WERI-Rb-1 (cell line): ENCODE results near the gene SLC22A4.

Experiments
- DNase-seq: peaks from one replicate; pipeline ENCODE4 v3.0.0-alpha.2; 2020
- H3K27ac ChIP-seq: fragments of 250-450 bp; sonication (Bioruptor Pico); 2 replicates; pipeline ENCODE4 v1.5.1; 2020; ENCODE audit warnings: mild to moderate bottlenecking, moderate library complexity
- H3K27me3 ChIP-seq: fragments of 250-450 bp; sonication (Bioruptor Pico); 2 replicates; pipeline ENCODE4 v1.5.1; 2021; ENCODE audit warnings: mild to moderate bottlenecking, low read depth, moderate library complexity; ENCODE audit not compliant: insufficient read depth, severe bottlenecking
- H3K36me3 ChIP-seq: fragments of 250-450 bp; sonication (Bioruptor Pico); 2 replicates; pipeline ENCODE4 v1.5.1; 2020; ENCODE audit warnings: mild to moderate bottlenecking, moderate library complexity
- H3K4me3 ChIP-seq: 2 replicates; pipeline ENCODE4 v1.5.1; 2011; ENCODE audit warnings: low read depth, mild to moderate bottlenecking, control low read depth, low read length
- H3K9me3 ChIP-seq: fragments of 250-450 bp; sonication (Bioruptor Pico); 2 replicates; pipeline ENCODE4 v1.5.1; 2021; ENCODE audit warnings: mild to moderate bottlenecking, moderate library complexity; ENCODE audit not compliant: severe bottlenecking
- TF ChIP-seq, protein P1 (sequence below): IDR thresholded peaks from 2 replicates; pipeline ENCODE4 v1.5.1; 2011; ENCODE audit warnings: low read depth, mild to moderate bottlenecking, control low read depth, inconsistent platforms, low read length

The SLC22A4 gene

DNA sequence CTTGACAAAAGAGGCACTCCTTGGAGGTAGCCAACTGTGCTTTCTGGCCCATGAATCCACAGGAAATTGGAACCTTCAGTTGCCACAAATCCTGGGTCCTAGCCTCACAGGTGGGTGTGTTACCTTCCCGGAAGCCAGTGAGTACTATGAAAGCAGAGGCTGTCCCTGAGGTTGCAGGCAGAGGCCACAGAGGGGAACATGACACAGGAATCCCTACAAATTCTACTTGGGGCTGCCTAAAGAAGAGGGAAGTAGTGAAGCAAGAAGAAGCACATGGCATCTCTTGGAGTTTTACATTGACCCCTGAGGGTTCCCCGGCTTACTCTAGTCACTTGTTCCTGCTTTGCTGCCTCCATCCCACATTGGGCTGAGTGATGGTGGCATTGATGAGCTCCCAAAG lies 77.9 kb downstream of the SLC22A4 start:
- TF ChIP-seq, protein P1, sequence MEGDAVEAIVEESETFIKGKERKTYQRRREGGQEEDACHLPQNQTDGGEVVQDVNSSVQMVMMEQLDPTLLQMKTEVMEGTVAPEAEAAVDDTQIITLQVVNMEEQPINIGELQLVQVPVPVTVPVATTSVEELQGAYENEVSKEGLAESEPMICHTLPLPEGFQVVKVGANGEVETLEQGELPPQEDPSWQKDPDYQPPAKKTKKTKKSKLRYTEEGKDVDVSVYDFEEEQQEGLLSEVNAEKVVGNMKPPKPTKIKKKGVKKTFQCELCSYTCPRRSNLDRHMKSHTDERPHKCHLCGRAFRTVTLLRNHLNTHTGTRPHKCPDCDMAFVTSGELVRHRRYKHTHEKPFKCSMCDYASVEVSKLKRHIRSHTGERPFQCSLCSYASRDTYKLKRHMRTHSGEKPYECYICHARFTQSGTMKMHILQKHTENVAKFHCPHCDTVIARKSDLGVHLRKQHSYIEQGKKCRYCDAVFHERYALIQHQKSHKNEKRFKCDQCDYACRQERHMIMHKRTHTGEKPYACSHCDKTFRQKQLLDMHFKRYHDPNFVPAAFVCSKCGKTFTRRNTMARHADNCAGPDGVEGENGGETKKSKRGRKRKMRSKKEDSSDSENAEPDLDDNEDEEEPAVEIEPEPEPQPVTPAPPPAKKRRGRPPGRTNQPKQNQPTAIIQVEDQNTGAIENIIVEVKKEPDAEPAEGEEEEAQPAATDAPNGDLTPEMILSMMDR, result no peak

DNA sequence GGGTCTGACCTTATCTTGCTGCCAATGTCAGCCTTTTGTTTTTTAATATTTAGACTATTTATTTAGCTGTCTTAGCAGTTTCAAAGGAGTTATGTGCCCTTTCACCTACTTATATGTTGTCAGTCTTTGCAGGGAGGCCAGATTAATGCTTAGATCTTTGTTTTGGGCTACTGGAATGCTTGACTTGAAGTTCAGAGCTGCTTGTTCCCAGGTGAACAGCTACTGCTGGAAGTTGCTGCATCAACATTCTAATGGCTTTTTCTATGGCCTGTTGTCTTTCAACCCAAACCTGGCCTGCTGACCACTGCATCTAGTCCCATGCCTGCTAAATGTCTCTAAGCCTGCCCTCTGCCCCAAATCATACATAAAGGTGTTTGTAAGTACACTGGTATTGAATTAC lies 78.3 kb downstream of the SLC22A4 start:
- H3K4me3 ChIP-seq, result no peak overlapping the region
- H3K36me3 ChIP-seq, result no peaks in the 10 kb centered on the region
- TF ChIP-seq, protein P1, result no peak
- no peak for DNase-seq
- H3K27me3 ChIP-seq, result no peaks in the 10 kb centered on the region
- no peak overlapping the region for H3K27ac ChIP-seq
- H3K9me3 ChIP-seq, result no peaks in the 10 kb centered on the region

More for the DNA sequence above, 77.9 kb downstream of the SLC22A4 start:
- Histone ChIP-seq H3K27me3 (no peaks in the 10 kb centered on the region), H3K36me3 (no peaks in the 10 kb centered on the region), H3K27ac (no peak overlapping the region), H3K9me3 (no peaks in the 10 kb centered on the region), H3K4me3 (no peak overlapping the region)
- no peak for DNase-seq

DNA sequence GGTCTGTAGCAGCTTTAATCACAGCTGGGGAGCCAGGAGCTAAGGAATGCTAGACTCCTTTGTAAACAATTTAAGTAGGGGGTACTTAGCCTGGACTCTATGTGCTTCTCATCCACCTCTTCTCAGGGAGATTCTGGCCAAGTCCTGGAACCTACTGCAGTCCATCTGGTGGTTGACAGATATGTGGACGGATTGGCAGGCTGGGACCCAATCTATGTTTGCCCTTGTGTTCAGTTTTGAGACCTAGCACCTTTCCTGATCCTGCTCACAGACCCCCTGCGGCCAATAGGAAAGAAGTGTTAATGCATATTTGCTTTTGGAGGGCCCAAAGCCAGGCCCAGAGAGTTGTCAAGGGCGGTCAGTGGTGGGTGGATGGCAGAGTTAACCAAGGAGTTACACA lies 81.8 kb downstream of the SLC22A4 start:
- Histone ChIP-seq H3K27ac (no peak overlapping the region), H3K27me3 (no peaks in the 10 kb centered on the region), H3K4me3 (no peak overlapping the region), H3K9me3 (no peaks in the 10 kb centered on the region), H3K36me3 (no peaks in the 10 kb centered on the region)
- TF ChIP-seq, protein P1, result no peak
- DNase-seq, result no peak

DNA sequence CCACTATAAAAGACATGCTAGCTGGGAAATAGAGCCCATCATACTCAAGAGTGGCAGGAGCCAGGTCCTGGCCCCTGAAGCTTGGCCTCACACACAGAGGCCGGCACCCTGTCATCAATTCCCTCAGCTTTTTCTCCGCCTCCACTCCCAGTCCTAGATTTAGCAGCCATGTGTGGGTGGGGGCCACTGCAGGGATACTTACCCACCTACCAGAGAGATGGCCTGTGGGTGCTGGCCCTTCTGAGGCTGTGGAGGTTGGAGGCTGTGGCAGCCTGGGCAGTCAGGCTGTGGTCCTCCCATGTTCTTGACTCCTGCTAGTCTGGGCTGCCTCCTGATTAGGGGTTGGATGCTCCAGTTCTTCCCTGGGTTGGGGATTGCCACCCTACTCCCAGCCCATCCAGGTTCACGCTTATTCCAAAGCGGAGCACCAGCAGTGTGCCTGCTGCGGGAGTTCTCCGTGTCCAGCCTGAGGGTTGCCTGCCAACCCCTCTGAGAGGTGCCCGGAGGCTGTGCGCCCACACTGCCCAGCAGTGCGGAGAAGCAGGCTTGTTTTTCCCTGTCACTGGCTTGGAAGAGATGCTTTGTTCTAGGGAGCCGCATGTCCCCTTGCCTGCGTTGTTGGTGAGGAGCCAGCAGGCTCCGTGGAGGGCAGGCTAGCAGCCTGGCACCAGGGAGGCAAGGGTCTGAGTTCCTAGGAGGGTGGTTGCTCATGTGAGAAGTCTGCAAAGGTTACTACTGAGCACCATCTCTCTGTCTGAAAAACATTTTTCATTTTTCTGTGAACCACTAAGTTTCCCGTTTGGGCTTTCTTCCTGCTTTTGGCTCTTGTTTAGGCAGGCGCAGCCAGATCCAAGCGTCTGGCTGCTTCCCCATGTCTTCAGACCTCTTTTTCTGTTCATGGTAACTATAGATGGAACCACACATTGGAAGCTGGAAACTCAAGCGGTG lies 82.8 kb downstream of the SLC22A4 start:
- Histone ChIP-seq H3K27ac (no peak overlapping the region), H3K9me3 (no peaks in the 10 kb centered on the region), H3K4me3 (no peak overlapping the region), H3K36me3 (no peaks in the 10 kb centered on the region), H3K27me3 (no peaks in the 10 kb centered on the region)
- no peak for DNase-seq
- TF ChIP-seq, protein P1, result no peak

DNA sequence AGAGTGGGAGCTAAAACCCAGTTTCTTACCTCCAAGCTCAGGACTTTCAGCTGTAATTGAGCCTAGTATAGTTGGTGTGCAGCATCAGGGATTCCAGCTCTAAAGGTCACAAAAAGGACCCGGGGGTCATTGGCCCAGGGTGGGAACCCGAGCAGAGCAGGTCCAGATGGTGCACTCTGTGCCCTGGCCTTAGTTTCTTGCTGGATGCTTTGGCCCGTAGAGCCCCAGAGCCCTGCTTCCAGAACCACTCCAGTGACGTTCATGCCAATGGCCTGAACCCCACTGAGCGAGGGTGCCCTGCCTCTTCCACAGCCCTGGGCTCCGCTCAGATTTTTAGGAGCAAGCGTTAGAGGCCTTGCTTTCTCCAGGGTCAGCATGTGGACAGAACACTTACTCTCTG lies 83.5 kb downstream of the SLC22A4 start:
- Histone ChIP-seq H3K27me3 (no peaks in the 10 kb centered on the region), H3K4me3 (no peak overlapping the region), H3K36me3 (no peaks in the 10 kb centered on the region), H3K9me3 (no peaks in the 10 kb centered on the region), H3K27ac (no peak overlapping the region)
- TF ChIP-seq, protein P1, result no peak
- no peak for DNase-seq
